OCI-LY1 (cell line): ENCODE data around the gene CACNG1.

ENCODE experiments used
- CTCF ChIP-seq: fragments of 200-600 bp; sonication (generic), shearing (Covaris generic); IDR thresholded peaks from 2 replicates; pipeline ENCODE4 v1.5.1; 2017; ENCODE audit warnings: mild to moderate bottlenecking, antibody characterized with exemption, low read length, moderate library complexity, mixed read lengths
- EZH2 ChIP-seq: fragments of 200-600 bp; sonication (generic), shearing (Covaris generic); IDR thresholded peaks from 2 replicates; pipeline ENCODE4 v1.8.0; 2017; ENCODE audit warnings: borderline replicate concordance, mixed run types, mild to moderate bottlenecking, antibody characterized with exemption, low read length, moderate library complexity, mixed read lengths

- TF ChIP-seq EZH2 (no peak), CTCF (no peak)
Observed at GRCh38 chr17:67095803-67096202, 51.4 kb downstream of the CACNG1 start.
